AG04450 (cell line): ENCODE measurements around the gene EFS. TPM values are rescaled to one million over a fixed set of nuclear protein-coding genes. Genes with fewer than 3 reads are reported as not detected.
"Not testable (repeated sequence)": the region's sequence is repeated elsewhere in the genome, so short reads cannot be mapped to it uniquely, and the experiment has no call there.

Experiments used
- CTCF ChIA-PET: fragments of 300-600, 350-600 bp; formaldehyde crosslinking; extraction: SDS; loops from one replicate; lab custom pipeline; 2022; ENCODE audit warnings: antibody characterized with exemption, inconsistent platforms; lab: Charles Lee
- POLR2A ChIA-PET: fragments of 350-600 bp; formaldehyde crosslinking; extraction: SDS; loops from one replicate; lab custom pipeline; 2021; ENCODE audit warnings: antibody characterized with exemption, inconsistent platforms; lab: Yijun Ruan, JAX
- DNase-seq: peaks from one replicate; pipeline ENCODE4 v3.0.0-alpha.2; 2011; ENCODE audit warnings: low read depth, low spot score
- H3K27ac ChIP-seq: one replicate; pipeline ENCODE4 v1.5.1; 2012; ENCODE audit warnings: low read depth, low read length, control low read depth
- H3K27me3 ChIP-seq: one replicate; pipeline ENCODE4 v1.6.0; 2012; ENCODE audit warnings: low read length; ENCODE audit not compliant: control insufficient read depth, insufficient read depth
- H3K4me3 ChIP-seq: 2 replicates; pipeline ENCODE4 v1.5.1; 2011; ENCODE audit warnings: mild to moderate bottlenecking, low read depth, low read length, control low read depth
- H3K9me3 ChIP-seq: 2 replicates; pipeline ENCODE4 v1.5.1; 2012; ENCODE audit warnings: low read length; ENCODE audit not compliant: control insufficient read depth, insufficient read depth
- CTCF ChIP-seq: IDR thresholded peaks from 2 replicates; pipeline ENCODE4 v1.5.1; 2011; ENCODE audit warnings: low read depth, low read length, control low read depth, inconsistent platforms
- polyA plus RNA-seq: library from polyadenylated mRNA; depleted of rRNA; stranded (reverse); fragments of >200 nt; gene quantifications from 2 replicates; pipeline ENCODE4 v1.2.3, GENCODE V29; 2011

The EFS gene
- polyA plus RNA-seq, 1 experiment: 5.3 TPM

- TF ChIP-seq CTCF: no peak
- Histone ChIP-seq H3K4me3 (no peak overlapping the region), H3K27ac (no peak overlapping the region), H3K9me3 (no peaks in the 10 kb centered on the region), H3K27me3 (peaks cover 27% of the 10 kb centered on the region)
- POLR2A ChIA-PET: no interaction called here
- CTCF ChIA-PET: no interaction called here
- DNase-seq: no peak
These were observed 22.0 kb upstream of the EFS start for GRCh38 chr14:23386999-23387398.

GRCh38 chr14:23386266-23386657, 21.3 kb upstream of the EFS start:
- POLR2A ChIA-PET, H3K9me3 ChIP-seq, H3K4me3 ChIP-seq, H3K27ac ChIP-seq, DNase-seq, CTCF ChIA-PET: not testable (repeated sequence)
- H3K27me3 ChIP-seq: peaks cover 29% of the 10 kb centered on the region

DNA sequence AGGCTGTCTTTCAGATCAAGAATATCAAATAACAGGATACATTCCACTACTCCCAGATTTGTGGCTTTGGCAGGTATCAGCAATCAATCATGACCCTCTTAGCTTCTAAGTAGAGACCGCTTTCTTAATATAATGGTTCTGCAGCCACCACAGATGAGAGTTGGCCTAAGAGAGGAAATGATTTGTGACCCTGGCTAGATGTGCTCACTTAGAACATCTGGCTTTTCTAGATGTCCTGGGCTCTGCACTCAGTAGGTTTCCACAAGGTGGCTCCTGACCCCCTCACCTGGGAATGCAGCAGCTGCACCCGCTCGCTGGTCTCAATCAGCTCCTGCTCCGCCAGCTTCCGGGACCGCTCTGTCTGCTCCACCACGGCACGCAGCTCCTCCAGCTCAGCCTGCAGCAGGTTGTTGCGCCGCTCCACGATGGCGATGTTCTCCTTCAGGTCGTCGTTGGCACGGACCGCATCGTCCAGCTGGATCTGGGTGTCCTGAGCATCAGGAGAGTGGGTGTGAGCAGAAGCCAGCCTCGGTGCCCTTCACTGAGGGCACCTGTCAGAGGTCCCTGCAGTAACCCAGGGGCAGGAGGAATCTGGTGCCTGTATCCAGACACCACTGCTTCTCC, 20.8 kb upstream of the EFS start:
- POLR2A ChIA-PET: no interaction called here
- H3K4me3 ChIP-seq: no peak overlapping the region
- DNase-seq: no peak
- no peaks in the 10 kb centered on the region for H3K9me3 ChIP-seq
- peaks cover 29% of the 10 kb centered on the region for H3K27me3 ChIP-seq
- H3K27ac ChIP-seq: no peak overlapping the region
- TF ChIP-seq CTCF: no peak
- CTCF ChIA-PET: interaction anchor here (0.5 kb wide), 1 partner anchor 93 kb away, joined by 3 read pairs; no protein-coding TSS in a partner anchor

GRCh38 chr14:23385244-23385641, 20.3 kb upstream of the EFS start:
- DNase-seq: no peak
- POLR2A ChIA-PET: no interaction called here
- Histone ChIP-seq H3K27ac (no peak overlapping the region), H3K9me3 (no peaks in the 10 kb centered on the region), H3K27me3 (peaks cover 34% of the 10 kb centered on the region), H3K4me3 (no peak overlapping the region)
- TF ChIP-seq CTCF: no peak
- CTCF ChIA-PET: interaction anchor here (0.5 kb wide), 1 partner anchor 94 kb away, joined by 3 read pairs; no protein-coding TSS in a partner anchor

GRCh38 chr14:23384364-23385080, 19.6 kb upstream of the EFS start:
- H3K9me3 ChIP-seq: no peaks in the 10 kb centered on the region
- ChIA-PET CTCF (no interaction called here), POLR2A (no interaction called here)
- no peak overlapping the region for H3K27ac ChIP-seq
- TF ChIP-seq CTCF: no peak
- DNase-seq: no peak
- peaks cover 36% of the 10 kb centered on the region for H3K27me3 ChIP-seq
- H3K4me3 ChIP-seq: no peak overlapping the region
